ENCODE data around the gene MBD3L2B.

DNA sequence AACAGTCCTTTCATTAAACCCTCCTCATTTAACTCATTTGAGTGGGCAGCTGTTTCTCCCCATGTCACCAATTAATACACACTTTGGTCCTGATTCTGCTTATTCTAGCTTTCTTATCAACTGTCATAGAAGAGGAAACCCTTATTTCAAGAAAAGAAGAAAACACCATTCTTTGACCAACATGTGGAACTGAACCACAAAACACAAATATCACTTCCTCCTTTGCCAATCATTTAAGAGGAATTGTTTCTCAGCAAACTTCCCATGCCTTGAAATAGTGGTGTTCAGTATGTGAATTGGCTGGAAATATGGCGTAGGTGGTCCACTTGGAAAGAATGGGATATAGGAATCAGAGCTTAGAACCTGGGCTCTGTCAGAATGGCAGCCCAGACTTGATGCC lies 20.4 kb downstream of the MBD3L2B start:
- TF ChIP-seq, protein P1, sequence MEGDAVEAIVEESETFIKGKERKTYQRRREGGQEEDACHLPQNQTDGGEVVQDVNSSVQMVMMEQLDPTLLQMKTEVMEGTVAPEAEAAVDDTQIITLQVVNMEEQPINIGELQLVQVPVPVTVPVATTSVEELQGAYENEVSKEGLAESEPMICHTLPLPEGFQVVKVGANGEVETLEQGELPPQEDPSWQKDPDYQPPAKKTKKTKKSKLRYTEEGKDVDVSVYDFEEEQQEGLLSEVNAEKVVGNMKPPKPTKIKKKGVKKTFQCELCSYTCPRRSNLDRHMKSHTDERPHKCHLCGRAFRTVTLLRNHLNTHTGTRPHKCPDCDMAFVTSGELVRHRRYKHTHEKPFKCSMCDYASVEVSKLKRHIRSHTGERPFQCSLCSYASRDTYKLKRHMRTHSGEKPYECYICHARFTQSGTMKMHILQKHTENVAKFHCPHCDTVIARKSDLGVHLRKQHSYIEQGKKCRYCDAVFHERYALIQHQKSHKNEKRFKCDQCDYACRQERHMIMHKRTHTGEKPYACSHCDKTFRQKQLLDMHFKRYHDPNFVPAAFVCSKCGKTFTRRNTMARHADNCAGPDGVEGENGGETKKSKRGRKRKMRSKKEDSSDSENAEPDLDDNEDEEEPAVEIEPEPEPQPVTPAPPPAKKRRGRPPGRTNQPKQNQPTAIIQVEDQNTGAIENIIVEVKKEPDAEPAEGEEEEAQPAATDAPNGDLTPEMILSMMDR (IDR thresholded peaks at IDR 0.05), result no peak
- TF ChIP-seq POLR2A (IDR thresholded peaks at IDR 0.05), result no peak
